ENCODE data around the gene SLC16A8. TPM values are rescaled to one million over a fixed set of nuclear protein-coding genes. Genes with fewer than 3 reads are reported as not detected.

The SLC16A8 gene
- total RNA-seq, 1 experiment from 2014 or later, result not detected

DNA sequence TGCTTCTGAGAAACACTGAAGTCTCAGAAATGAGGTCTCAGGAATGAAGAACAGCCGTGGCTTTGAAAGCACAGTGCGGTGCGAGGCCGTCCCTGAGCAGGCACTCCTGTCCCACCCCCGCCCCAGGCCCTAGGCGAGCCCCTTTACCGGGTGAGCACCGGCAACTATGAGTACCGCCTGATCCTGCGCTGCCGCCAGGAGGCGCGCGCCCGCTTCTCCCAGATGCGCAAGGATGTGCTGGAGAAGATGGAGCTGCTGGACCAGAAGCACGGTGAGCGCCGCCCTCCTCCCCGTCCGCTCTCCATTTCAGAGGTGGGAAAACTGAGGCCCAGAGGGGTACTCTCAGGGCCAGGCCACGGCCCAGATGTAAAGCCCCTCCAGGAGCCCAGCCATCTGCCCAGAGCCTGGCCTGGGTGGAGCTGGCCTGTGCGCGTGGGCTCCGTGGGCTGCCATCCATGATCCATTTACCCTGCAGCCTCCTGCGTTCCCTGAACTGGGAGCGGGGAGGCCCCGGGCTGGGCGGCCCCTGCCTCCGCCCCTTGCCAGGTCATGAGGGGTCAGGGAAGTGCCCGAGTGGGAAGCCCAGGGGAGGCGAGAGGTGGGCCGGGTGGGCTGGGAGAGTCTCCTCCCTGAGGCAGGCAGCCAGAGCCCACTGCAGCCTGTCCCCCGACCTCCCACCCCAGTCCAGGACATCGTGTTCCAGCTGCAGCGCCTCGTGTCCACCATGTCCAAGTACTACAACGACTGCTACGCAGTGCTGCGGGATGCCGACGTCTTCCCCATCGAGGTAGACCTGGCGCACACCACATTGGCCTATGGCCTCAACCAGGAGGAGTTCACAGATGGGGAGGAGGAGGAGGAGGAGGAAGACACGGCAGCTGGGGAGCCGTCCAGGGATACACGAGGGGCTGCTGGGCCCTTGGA is 9.5 kb downstream of the SLC16A8 start:
- Histone ChIP-seq H3K9me3 (ENCODE audit: control insufficient read depth in 1 of 2, insufficient read depth in 1 of 2, low read depth in 1 of 2, low read length in 2 of 2) (no peaks in the 10 kb centered on the region), H3K27ac (ENCODE audit: low read depth, low read length) (no peak overlapping the region), H3K27me3 (ENCODE audit: insufficient read depth, low read length) (no peaks in the 10 kb centered on the region), H2AFZ (ENCODE audit: low read depth, low read length, poor library complexity, severe bottlenecking) (no peak overlapping the region), H4K20me1 (ENCODE audit: insufficient read depth) (no peaks in the 10 kb centered on the region), H3K4me3 (replicated peaks in 1 of 2; ENCODE audit: low read depth in 1 of 2, low read length in 2 of 2) (no peak overlapping the region), H3K4me1 (ENCODE audit: control insufficient read depth in 1 of 2, insufficient read depth in 2 of 2, low read length in 2 of 2) (no peaks in the 10 kb centered on the region), H3K9me2 (ENCODE audit: insufficient read depth) (no peaks in the 10 kb centered on the region), H3K9ac (ENCODE audit: low read length) (no peak overlapping the region), H3K4me2 (ENCODE audit: low read length) (no peak overlapping the region), H3K79me2 (ENCODE audit: insufficient read depth, low read length) (no peaks in the 10 kb centered on the region), H3K36me3 (ENCODE audit: control insufficient read depth in 1 of 2, insufficient read depth in 2 of 2, low read length in 2 of 2) (peaks cover 6 to 19% of the 10 kb centered on the region in 2 experiments; a peak in 3 of 4 replicates)
- ChIA-PET CTCF (interaction anchor here (1.3 kb wide), 1 partner anchor 23 kb away, joined by 3 read pairs; no protein-coding TSS in a partner anchor), RAD21 (ENCODE audit: low non-redundant PET in 1 of 2, low total read pairs in 2 of 2, uncharacterized antibody in 2 of 2, unreplicated experiment in 2 of 2) (no interaction called here), POLR2A (no interaction called here)
- no TSS peak for BruUV-seq (replicated peaks)
- no peak for TF ChIP-seq SIN3A (IDR thresholded peaks at IDR 0.05; ENCODE audit: low read depth)
- TF ChIP-seq EZH2phosphoT487 (IDR thresholded peaks at IDR 0.05; ENCODE audit: borderline replicate concordance), result no peak
- TF ChIP-seq ZFX (IDR thresholded peaks at IDR 0.05), result no peak
- TF ChIP-seq RAD21 (IDR thresholded peaks at IDR 0.05; ENCODE audit: low read depth), result no peak
- TF ChIP-seq ELF1 (IDR thresholded peaks at IDR 0.05; ENCODE audit: borderline replicate concordance, low read depth), result no peak
- TF ChIP-seq SP1 (IDR thresholded peaks at IDR 0.05; ENCODE audit: low read depth), result no peak
- TF ChIP-seq, protein P1, sequence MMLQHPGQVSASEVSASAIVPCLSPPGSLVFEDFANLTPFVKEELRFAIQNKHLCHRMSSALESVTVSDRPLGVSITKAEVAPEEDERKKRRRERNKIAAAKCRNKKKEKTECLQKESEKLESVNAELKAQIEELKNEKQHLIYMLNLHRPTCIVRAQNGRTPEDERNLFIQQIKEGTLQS (IDR thresholded peaks at IDR 0.05), result no peak
- no peak for TF ChIP-seq POLR2A (IDR thresholded peaks at IDR 0.05; ENCODE audit: borderline replicate concordance, extremely low read depth, insufficient read depth, insufficient read length)
- TF ChIP-seq TCF7L2 (IDR thresholded peaks at IDR 0.05; ENCODE audit: borderline replicate concordance, extremely low read depth, insufficient read depth, insufficient read length), result no peak
- no peak for TF ChIP-seq CBX3 (IDR thresholded peaks at IDR 0.05; ENCODE audit: low read depth)
- no peak for TF ChIP-seq ZNF274 (IDR thresholded peaks at IDR 0.05; ENCODE audit: low read depth, low read length)
- no peak for TF ChIP-seq SRF (IDR thresholded peaks at IDR 0.05; ENCODE audit: low read depth)
- no peak for TF ChIP-seq CTCF (IDR thresholded peaks at IDR 0.05 in 2 of 3, conservative IDR thresholded peaks at IDR 0.05 in 1 of 3; ENCODE audit: borderline replicate concordance in 1 of 3, insufficient read depth in 1 of 3, low read depth in 2 of 3, low read length in 2 of 3)
- TF ChIP-seq EZH2 (IDR thresholded peaks at IDR 0.05), result no peak
- TF ChIP-seq ZBTB33 (IDR thresholded peaks at IDR 0.05; ENCODE audit: extremely low read depth, insufficient replicate concordance, low read length), result no peak
- TF ChIP-seq POLR2AphosphoS5 (IDR thresholded peaks at IDR 0.05; ENCODE audit: low read depth, low read length), result no peak
- TF ChIP-seq EGR1 (IDR thresholded peaks at IDR 0.05; ENCODE audit: low read depth), result no peak
- no peak for TF ChIP-seq REST (IDR thresholded peaks at IDR 0.05; ENCODE audit: low read depth)
- TF ChIP-seq CEBPB (IDR thresholded peaks at IDR 0.05; ENCODE audit: low read depth), result no peak
- TF ChIP-seq FOSL1 (IDR thresholded peaks at IDR 0.05; ENCODE audit: low read depth), result no peak
- intact Hi-C loops (cut with micrococcal nuclease), result no loop called here
- no peak for ATAC-seq
- no peak for DNase-seq (ENCODE audit: low read depth, low spot score)

All from HCT116 (cell line).